Measurements from ENCODE around the gene YES1.

- TF ChIP-seq CTCF (IDR thresholded peaks at IDR 0.05; ENCODE audit: borderline replicate concordance, extremely low read depth, low read length, poor library complexity, severe bottlenecking) (peak; percentile 34), EZH2 (IDR thresholded peaks at IDR 0.05; ENCODE audit: borderline replicate concordance, low read depth, low read length, severe bottlenecking) (no peak)
Measured at GRCh38 chr18:686339-687111, 125.5 kb downstream of the YES1 start.

Measured in DND-41 (cell line).